ENCODE results near the gene RAB34. TPM values are rescaled to one million over a fixed set of nuclear protein-coding genes. Genes with fewer than 3 reads are reported as not detected.
"Not testable (repeated sequence)": the region's sequence is repeated elsewhere in the genome, so short reads cannot be mapped to it uniquely, and the experiment has no call there.

RAB34 gene
- total and polyA plus RNA-seq, 9 of the 15 experiments (the other 6 are each of a cell fraction or from before 2014, with no cell fraction given), result 0.07 to 3.8 (median 0.46) TPM; not detected in 1

GRCh38 chr17:28735913-28736769 is 18.5 kb upstream of the RAB34 start:
- in situ Hi-C loops (cut with MboI), result not testable (repeated sequence)

More at GRCh38 chr17:28735913-28736769, 18.5 kb upstream of the RAB34 start:
- intact Hi-C loops (cut with micrococcal nuclease); H3K9ac ChIP-seq (ENCODE audit: insufficient read depth in 1 of 2, low read depth in 2 of 2, low read length in 2 of 2); BruUV-seq (replicated peaks); H3K9me1 ChIP-seq (ENCODE audit: control insufficient read depth, insufficient read depth, low read length); H2AFZ ChIP-seq (ENCODE audit: low read depth, low read length); DNase-seq (ENCODE audit: extremely low read depth in 1 of 4, low spot score in 3 of 4); H3K27me3 ChIP-seq (ENCODE audit: control insufficient read depth in 2 of 2, insufficient read depth in 2 of 2, low read length in 2 of 2); FAIRE-seq; H3K36me3 ChIP-seq (ENCODE audit: control insufficient read depth, insufficient read depth, low read length); H3K4me2 ChIP-seq (ENCODE audit: insufficient read depth, low read length); H3K4me3 ChIP-seq; H3K27ac ChIP-seq (ENCODE audit: extremely low read depth, low read depth, low read length); H4K20me1 ChIP-seq (replicated peaks; ENCODE audit: control insufficient read depth, insufficient read depth, low read length); ATAC-seq; H3K9me3 ChIP-seq (replicated peaks; ENCODE audit: control insufficient read depth, insufficient read depth, low read depth, low read length); H3K79me2 ChIP-seq (ENCODE audit: control insufficient read depth, insufficient read depth, low read length): not testable (repeated sequence)
- peaks cover 37 to 62% of the 10 kb centered on the region in 2 experiments for H3K4me1 ChIP-seq (replicated peaks in 1 of 2; ENCODE audit: control insufficient read depth in 2 of 2, insufficient read depth in 2 of 2, low read length in 2 of 2)
- peak; percentile 82 for TF ChIP-seq ZNF146 (CRISPR knock-in tag; IDR thresholded peaks at IDR 0.05; ENCODE audit: unreplicated experiment)
- TF ChIP-seq BCOR (IDR thresholded peaks at IDR 0.05), result peak; percentile 58; the same call in 1 of the 2 replicates
- peak; percentile 6 to 34; a peak in 1 of 4 replicates for TF ChIP-seq KDM1A (IDR thresholded peaks at IDR 0.05)
- TF ChIP-seq, protein P1, sequence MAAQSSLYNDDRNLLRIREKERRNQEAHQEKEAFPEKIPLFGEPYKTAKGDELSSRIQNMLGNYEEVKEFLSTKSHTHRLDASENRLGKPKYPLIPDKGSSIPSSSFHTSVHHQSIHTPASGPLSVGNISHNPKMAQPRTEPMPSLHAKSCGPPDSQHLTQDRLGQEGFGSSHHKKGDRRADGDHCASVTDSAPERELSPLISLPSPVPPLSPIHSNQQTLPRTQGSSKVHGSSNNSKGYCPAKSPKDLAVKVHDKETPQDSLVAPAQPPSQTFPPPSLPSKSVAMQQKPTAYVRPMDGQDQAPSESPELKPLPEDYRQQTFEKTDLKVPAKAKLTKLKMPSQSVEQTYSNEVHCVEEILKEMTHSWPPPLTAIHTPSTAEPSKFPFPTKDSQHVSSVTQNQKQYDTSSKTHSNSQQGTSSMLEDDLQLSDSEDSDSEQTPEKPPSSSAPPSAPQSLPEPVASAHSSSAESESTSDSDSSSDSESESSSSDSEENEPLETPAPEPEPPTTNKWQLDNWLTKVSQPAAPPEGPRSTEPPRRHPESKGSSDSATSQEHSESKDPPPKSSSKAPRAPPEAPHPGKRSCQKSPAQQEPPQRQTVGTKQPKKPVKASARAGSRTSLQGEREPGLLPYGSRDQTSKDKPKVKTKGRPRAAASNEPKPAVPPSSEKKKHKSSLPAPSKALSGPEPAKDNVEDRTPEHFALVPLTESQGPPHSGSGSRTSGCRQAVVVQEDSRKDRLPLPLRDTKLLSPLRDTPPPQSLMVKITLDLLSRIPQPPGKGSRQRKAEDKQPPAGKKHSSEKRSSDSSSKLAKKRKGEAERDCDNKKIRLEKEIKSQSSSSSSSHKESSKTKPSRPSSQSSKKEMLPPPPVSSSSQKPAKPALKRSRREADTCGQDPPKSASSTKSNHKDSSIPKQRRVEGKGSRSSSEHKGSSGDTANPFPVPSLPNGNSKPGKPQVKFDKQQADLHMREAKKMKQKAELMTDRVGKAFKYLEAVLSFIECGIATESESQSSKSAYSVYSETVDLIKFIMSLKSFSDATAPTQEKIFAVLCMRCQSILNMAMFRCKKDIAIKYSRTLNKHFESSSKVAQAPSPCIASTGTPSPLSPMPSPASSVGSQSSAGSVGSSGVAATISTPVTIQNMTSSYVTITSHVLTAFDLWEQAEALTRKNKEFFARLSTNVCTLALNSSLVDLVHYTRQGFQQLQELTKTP (IDR thresholded peaks at IDR 0.05; ENCODE audit: low read depth in 1 of 2, partially characterized antibody in 2 of 2), result peak in 1 of 2 experiments; percentile 95
- ChIA-PET CTCF (ENCODE audit: low intra/inter-chr PET ratio) (interaction anchor here (1.3 kb wide), 1 partner anchor 14 kb away, joined by 7 read pairs; no protein-coding TSS in a partner anchor), POLR2A (interaction anchor here (0.5 to 3.0 kb wide), 8 partner anchors 8 to 176 kb away, joined by 4 to 17 read pairs (median 8); partner anchors contain the start of genes RPL23A and TLCD1)
- 66% methylated on average over 3 of the region's 8 CpGs for WGBS (ENCODE audit: insufficient coverage, low coverage, missing lambda C conversion rate)
